Measurements from ENCODE around the gene CNNM1. TPM values are rescaled to one million over a fixed set of nuclear protein-coding genes. Genes with fewer than 3 reads are reported as not detected.

The CNNM1 gene
- total RNA-seq, 1 experiment from 2014 or later: not detected

- ATAC-seq: no peak
Observed at GRCh38 chr10:99312501-99312900, 16.7 kb upstream of the CNNM1 start.

GRCh38 chr10:99315853-99316252, 13.3 kb upstream of the CNNM1 start:
- H3K9me3 ChIP-seq (ENCODE audit: control insufficient read depth in 1 of 2, insufficient read depth in 1 of 2, low read depth in 1 of 2, low read length in 2 of 2): no peaks in the 10 kb centered on the region
- intact Hi-C loops (cut with micrococcal nuclease): no loop called here
- POLR2A ChIA-PET: no interaction called here
- RAD21 ChIA-PET (ENCODE audit: low non-redundant PET in 1 of 2, low total read pairs in 2 of 2, uncharacterized antibody in 2 of 2, unreplicated experiment in 2 of 2): no interaction called here
- H3K9me2 ChIP-seq (ENCODE audit: insufficient read depth): no peaks in the 10 kb centered on the region
- H3K4me3 ChIP-seq (replicated peaks in 1 of 2; ENCODE audit: low read depth in 1 of 2, low read length in 2 of 2): no peak overlapping the region
- H3K9ac ChIP-seq (ENCODE audit: low read length): no peak overlapping the region
- H3K4me2 ChIP-seq (ENCODE audit: low read length): no peak overlapping the region
- H3K36me3 ChIP-seq (ENCODE audit: control insufficient read depth in 1 of 2, insufficient read depth in 2 of 2, low read length in 2 of 2): no peaks in the 10 kb centered on the region
- BruUV-seq (replicated peaks): no TSS peak
- no peaks in the 10 kb centered on the region for H4K20me1 ChIP-seq (ENCODE audit: insufficient read depth)
- H2AFZ ChIP-seq (ENCODE audit: low read depth, low read length, poor library complexity, severe bottlenecking): no peak overlapping the region
- peaks cover 12% of the 10 kb centered on the region for H3K27me3 ChIP-seq (ENCODE audit: insufficient read depth, low read length)
- ATAC-seq (no peak), DNase-seq (ENCODE audit: low read depth, low spot score) (no peak)
- H3K27ac ChIP-seq (ENCODE audit: low read depth, low read length): no peak overlapping the region
- CTCF ChIA-PET: no interaction called here
- no peaks in the 10 kb centered on the region for H3K79me2 ChIP-seq (ENCODE audit: insufficient read depth, low read length)
- no peaks in the 10 kb centered on the region for H3K4me1 ChIP-seq (ENCODE audit: control insufficient read depth in 1 of 2, insufficient read depth in 2 of 2, low read length in 2 of 2)
- TF ChIP-seq FOSL1 (IDR thresholded peaks at IDR 0.05; ENCODE audit: low read depth) (no peak), ATF3 (IDR thresholded peaks at IDR 0.05) (no peak), SP1 (IDR thresholded peaks at IDR 0.05; ENCODE audit: low read depth) (no peak), RAD21 (IDR thresholded peaks at IDR 0.05; ENCODE audit: low read depth) (no peak), CEBPB (IDR thresholded peaks at IDR 0.05; ENCODE audit: low read depth) (no peak), TCF7L2 (IDR thresholded peaks at IDR 0.05; ENCODE audit: borderline replicate concordance, extremely low read depth, insufficient read depth, insufficient read length) (no peak), EGR1 (IDR thresholded peaks at IDR 0.05; ENCODE audit: low read depth) (no peak), EZH2 (IDR thresholded peaks at IDR 0.05) (no peak), CBX3 (IDR thresholded peaks at IDR 0.05; ENCODE audit: low read depth) (no peak), ZNF274 (IDR thresholded peaks at IDR 0.05; ENCODE audit: low read depth, low read length) (no peak), MAX (IDR thresholded peaks at IDR 0.05) (no peak), ZFX (IDR thresholded peaks at IDR 0.05) (no peak)
- TF ChIP-seq, protein P1, sequence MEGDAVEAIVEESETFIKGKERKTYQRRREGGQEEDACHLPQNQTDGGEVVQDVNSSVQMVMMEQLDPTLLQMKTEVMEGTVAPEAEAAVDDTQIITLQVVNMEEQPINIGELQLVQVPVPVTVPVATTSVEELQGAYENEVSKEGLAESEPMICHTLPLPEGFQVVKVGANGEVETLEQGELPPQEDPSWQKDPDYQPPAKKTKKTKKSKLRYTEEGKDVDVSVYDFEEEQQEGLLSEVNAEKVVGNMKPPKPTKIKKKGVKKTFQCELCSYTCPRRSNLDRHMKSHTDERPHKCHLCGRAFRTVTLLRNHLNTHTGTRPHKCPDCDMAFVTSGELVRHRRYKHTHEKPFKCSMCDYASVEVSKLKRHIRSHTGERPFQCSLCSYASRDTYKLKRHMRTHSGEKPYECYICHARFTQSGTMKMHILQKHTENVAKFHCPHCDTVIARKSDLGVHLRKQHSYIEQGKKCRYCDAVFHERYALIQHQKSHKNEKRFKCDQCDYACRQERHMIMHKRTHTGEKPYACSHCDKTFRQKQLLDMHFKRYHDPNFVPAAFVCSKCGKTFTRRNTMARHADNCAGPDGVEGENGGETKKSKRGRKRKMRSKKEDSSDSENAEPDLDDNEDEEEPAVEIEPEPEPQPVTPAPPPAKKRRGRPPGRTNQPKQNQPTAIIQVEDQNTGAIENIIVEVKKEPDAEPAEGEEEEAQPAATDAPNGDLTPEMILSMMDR (IDR thresholded peaks at IDR 0.05 in 2 of 3, conservative IDR thresholded peaks at IDR 0.05 in 1 of 3; ENCODE audit: borderline replicate concordance in 1 of 3, insufficient read depth in 1 of 3, low read depth in 2 of 3, low read length in 2 of 3): no peak

More at GRCh38 chr10:99312501-99312900, 16.7 kb upstream of the CNNM1 start:
- Histone ChIP-seq H3K4me1 (ENCODE audit: control insufficient read depth in 1 of 2, insufficient read depth in 2 of 2, low read length in 2 of 2) (no peaks in the 10 kb centered on the region), H3K4me2 (ENCODE audit: low read length) (no peak overlapping the region), H4K20me1 (ENCODE audit: insufficient read depth) (no peaks in the 10 kb centered on the region), H2AFZ (ENCODE audit: low read depth, low read length, poor library complexity, severe bottlenecking) (no peak overlapping the region), H3K9me2 (ENCODE audit: insufficient read depth) (no peaks in the 10 kb centered on the region), H3K9ac (ENCODE audit: low read length) (no peak overlapping the region), H3K36me3 (ENCODE audit: control insufficient read depth in 1 of 2, insufficient read depth in 2 of 2, low read length in 2 of 2) (no peaks in the 10 kb centered on the region), H3K9me3 (ENCODE audit: control insufficient read depth in 1 of 2, insufficient read depth in 1 of 2, low read depth in 1 of 2, low read length in 2 of 2) (no peaks in the 10 kb centered on the region), H3K27ac (ENCODE audit: low read depth, low read length) (no peak overlapping the region), H3K27me3 (ENCODE audit: insufficient read depth, low read length) (no peaks in the 10 kb centered on the region), H3K4me3 (replicated peaks in 1 of 2; ENCODE audit: low read depth in 1 of 2, low read length in 2 of 2) (no peak overlapping the region), H3K79me2 (ENCODE audit: insufficient read depth, low read length) (no peaks in the 10 kb centered on the region)
- CTCF ChIA-PET: no interaction called here
- POLR2A ChIA-PET: no interaction called here
- intact Hi-C loops (cut with micrococcal nuclease): no loop called here
- DNase-seq (ENCODE audit: low read depth, low spot score): no peak
- BruUV-seq (replicated peaks): no TSS peak
- RAD21 ChIA-PET (ENCODE audit: low non-redundant PET in 1 of 2, low total read pairs in 2 of 2, uncharacterized antibody in 2 of 2, unreplicated experiment in 2 of 2): no interaction called here
- no peak for TF ChIP-seq ZNF274 (IDR thresholded peaks at IDR 0.05; ENCODE audit: low read depth, low read length)
- no peak for TF ChIP-seq YY1 (IDR thresholded peaks at IDR 0.05; ENCODE audit: extremely low read depth, insufficient replicate concordance, low read depth, low read length)
- TF ChIP-seq EZH2 (IDR thresholded peaks at IDR 0.05): no peak
- TF ChIP-seq POLR2A (IDR thresholded peaks at IDR 0.05; ENCODE audit: borderline replicate concordance, extremely low read depth, insufficient read depth, insufficient read length): no peak
- TF ChIP-seq ZFX (IDR thresholded peaks at IDR 0.05): no peak
- no peak for TF ChIP-seq MAX (IDR thresholded peaks at IDR 0.05)
- TF ChIP-seq SIN3A (IDR thresholded peaks at IDR 0.05; ENCODE audit: low read depth): no peak
